NCI-H69 (cell line): ENCODE results near the gene RPS8.
"Not testable (repeated sequence)": the region's sequence is repeated elsewhere in the genome, so short reads cannot be mapped to it uniquely, and the experiment has no call there.

ENCODE experiments used
- DNase-seq: peaks from one replicate; lab custom pipeline; 2025; lab: John Stamatoyannopoulos, UW

RPS8 gene

DNA sequence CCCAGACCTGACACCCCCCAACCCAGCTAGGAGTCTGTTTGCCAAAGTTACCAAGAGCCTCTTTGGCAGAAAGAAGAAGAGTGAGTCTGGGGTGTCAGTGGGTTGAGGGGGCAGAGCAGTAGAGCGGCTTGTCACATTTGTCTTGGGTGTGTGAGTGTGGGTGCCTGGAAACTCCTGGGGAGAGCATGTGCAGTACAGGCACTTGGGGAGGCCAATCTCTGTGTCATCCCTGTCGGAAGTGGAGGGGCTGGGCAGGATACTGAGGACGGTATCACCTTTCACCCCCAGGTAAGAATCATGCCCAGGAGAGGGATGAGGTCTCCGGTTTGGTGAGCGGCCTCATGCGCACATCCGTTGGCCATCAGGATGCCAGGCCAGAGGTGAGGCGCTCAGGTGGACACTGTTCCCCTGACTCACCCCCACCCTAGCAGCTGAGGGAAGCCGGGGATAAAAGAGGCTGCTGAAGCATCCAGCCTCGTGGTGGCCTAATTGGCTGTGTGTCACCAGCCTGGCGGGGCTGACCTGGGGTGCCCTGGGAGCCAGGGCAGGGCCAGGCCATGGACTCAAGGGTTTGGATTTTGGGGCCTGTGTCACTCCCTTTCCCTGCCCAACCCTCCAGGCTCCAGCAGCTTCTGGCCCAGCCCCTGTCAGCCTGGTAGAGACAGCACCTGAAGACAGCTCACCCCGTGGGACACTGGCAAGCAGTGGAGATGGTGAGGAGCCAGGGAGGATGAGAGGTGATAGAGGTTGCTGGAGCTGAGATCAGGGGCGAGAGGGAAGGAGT lies 28.2 kb downstream of the RPS8 start:
- DNase-seq = no peak

GRCh38 chr1:44805311-44806024 lies 30.1 kb downstream of the RPS8 start:
- no peak for DNase-seq

DNA sequence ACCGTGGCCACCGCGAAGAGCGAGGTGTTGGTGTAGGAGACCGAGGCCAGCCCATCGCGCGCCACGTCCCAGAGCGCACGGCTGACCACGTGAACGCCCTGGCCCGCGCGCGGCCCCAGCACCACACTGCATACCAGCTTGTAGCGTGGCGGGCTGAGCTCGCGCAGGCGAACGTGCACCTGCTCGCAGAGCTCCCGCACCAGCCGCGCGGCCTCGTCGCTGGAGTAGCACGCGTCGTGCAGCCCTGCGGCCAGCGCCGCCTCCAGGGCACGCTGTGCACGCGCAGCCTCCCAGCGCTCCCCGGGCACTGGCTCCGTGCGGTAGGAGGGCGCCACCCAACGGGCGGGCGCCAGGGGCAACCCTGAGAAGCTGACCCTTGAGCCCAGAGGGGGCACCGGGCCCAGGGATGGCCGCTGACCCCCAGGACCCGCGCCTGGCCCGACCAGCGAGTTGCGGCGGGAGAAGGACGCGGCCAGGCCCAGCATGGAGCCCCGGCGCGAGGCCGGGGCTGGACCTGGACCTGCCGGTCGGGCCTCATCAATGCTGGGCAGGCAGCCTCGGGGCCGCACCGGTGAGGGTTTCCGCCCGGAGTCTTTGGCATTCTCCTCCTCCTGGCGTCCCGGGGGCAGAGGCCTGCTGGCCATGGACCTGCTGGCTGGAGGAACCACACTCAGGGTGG lies 30.8 kb downstream of the RPS8 start:
- no peak for DNase-seq

GRCh38 chr1:44806704-44807363 lies 31.5 kb downstream of the RPS8 start, which contains the start of gene DYNLT4:
TSS of gene DYNLT4 (minus strand) at chr1:44807351. CDS start at chr1:44806668, 683 bp downstream.
- DNase-seq = no peak

DNA sequence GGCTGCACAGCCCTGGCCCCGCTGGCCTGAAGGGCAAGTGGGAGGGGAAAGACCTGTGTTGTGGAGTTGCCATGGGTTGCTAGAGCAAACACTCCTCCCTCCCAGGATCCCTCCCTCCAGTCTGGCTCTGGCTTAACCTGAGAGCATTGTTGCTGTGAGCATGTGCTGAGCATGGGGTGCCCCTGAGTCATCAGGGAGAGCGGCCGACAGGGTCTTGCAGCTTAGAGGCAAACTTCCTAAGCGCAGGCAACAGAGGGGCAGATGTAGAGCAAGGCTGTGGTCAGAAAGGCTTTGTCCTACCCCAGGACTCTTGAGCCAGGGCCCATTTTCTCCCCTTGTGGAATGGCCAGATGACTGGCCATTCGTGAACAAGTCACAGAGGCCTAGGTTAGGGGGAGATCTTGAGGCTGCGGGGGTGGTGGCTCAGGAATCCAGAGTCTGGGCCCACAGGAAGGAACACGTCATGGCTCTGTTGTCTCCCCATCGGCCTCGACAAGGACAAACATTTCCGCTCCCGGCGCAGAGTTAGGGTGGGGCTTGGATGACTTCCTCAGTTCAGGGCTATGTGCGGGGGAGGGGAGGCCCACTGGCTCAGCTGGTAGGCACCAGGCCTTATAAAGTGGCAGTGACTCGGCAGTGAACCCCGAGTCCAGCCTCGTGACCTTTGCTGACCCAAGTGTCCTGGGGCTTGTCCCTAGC lies 32.2 kb downstream of the RPS8 start:
- peak; percentile 73 for DNase-seq

DNA sequence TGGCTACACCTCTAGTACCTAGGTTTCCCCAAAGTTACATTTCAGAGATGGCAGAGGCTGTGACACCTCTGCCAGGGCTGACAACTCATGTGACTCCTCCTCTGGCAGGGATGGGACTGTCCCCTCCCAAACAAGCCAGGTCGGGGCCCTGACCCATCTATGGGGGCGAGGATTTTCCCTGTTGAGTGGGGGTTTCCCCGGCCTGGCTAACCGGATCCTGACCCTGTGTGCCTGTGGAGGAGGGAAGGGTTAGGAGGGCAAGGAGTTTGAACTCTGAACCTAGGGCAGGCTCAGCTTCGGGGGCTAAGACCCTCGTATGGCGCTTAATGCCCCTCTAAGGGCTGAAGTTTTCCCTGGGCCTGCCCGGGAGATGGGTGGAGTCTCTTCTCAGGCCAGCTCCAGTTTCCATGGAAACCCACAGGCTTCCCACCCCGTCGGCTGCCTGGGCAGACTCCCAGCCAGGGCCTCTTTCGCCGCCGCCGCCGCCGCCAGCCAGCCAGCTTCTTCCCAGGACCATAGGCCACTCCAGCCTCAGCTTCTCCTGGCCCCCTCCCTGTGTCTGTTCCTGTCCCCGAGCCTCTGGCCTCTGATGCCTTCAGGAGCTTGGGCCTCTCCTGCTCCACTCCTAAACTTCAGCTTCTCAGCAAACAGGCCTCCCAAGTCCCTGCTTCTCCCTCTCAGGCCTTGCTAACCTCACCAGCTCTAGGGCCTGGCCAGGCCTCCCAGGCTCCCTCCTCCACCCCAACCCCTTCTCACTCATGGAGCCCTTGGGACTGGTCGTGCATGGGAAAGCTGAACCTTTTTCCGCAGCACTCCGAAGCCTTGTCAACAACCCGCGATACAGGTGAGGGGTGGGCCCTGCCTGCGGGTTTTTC lies 33.0 kb downstream of the RPS8 start, which contains the start of gene BTBD19:
TSS of gene BTBD19 (plus strand) at position 461 of the 875 bp plus-strand sequence. CDS start at position 759, 298 bp downstream.
- no peak for DNase-seq

DNA sequence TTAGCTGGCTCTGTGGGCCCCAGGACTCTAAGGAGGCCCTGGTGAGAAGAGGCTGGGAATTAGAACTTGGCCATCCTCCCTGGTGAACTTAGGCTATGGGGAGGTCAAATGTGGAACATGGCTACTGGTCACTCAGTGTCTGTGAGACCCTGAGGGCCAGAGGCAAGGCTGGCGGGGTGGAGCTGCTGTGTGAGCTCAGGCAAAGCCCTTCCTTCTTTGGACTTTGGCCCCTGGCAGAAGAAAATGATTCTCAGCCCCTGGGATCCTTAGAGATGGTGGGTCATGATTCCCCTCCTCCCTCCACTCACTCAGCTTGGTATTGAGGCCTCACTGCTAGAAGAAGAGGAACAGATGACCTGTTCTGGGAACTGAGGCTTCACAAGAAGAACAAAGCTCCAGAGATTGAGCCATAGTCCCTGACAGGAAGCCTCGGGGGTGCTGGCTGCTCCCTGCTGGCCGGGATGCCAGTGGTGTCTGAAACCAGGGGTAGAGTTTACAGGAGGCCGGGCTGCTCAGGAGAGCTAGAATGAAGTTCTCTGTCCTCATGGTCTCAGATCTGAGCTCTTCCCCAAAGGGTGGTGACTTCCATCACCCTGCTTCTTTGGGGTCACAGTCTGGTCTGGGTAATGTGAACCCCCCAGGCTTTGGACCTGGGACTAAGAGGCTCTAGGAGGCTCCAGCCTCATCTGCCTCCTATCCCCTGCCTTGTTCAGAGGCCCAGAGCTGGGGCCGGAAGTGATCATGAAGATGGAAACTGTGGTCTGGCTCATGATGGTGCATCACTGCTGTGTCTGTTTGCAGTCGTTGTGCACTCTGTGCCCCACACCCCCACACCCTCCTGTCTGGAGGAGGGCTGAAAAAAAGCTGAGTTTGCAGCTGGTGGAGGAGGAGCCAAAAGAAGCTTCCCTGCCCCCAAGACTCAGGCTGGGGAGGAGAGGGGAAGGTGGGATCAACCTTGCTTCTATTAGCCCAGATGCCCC lies 33.9 kb downstream of the RPS8 start:
- DNase-seq = peak; percentile 28

DNA sequence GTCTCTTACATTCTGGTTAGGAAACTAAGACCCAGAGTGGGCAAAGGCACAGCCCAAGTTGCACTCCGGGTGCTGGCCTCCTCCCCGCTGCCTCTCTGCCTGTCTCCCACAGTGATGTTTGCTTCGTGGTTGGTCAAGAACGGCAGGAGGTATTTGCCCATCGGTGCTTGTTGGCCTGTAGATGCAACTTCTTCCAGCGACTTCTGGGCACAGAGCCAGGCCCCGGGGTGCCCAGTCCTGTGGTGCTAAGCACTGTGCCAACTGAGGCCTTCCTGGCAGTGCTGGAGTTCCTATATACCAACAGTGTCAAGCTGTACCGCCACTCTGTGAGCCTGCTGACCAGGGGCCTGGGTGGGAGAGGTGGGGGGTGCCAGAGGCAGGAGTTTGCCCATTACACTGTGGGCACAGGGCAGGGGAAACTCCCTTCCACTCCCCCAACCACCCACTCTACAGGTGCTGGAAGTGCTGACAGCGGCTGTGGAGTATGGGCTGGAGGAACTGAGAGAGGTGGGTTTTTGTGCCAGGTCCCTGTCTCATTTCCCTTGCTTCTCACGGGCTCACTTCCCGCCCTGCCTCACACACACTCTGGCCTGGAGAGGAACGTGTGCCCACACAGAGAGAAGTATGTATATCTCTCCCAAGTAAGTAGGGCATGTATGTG lies 34.9 kb downstream of the RPS8 start:
- peak; percentile 87 for DNase-seq

GRCh38 chr1:44810762-44811105 lies 35.4 kb downstream of the RPS8 start:
- DNase-seq = not testable (repeated sequence)

- DNase-seq = no peak
These were observed 35.9 kb downstream of the RPS8 start for GRCh38 chr1:44811234-44811633.

GRCh38 chr1:44812822-44813543 lies 37.6 kb downstream of the RPS8 start:
- no peak for DNase-seq

- DNase-seq = not testable (repeated sequence)
These were observed 40.6 kb downstream of the RPS8 start for GRCh38 chr1:44815926-44816325.

- DNase-seq = no peak
These were observed 42.0 kb downstream of the RPS8 start for GRCh38 chr1:44817307-44817706.

GRCh38 chr1:44817771-44818495 lies 42.6 kb downstream of the RPS8 start:
- DNase-seq = no peak

DNA sequence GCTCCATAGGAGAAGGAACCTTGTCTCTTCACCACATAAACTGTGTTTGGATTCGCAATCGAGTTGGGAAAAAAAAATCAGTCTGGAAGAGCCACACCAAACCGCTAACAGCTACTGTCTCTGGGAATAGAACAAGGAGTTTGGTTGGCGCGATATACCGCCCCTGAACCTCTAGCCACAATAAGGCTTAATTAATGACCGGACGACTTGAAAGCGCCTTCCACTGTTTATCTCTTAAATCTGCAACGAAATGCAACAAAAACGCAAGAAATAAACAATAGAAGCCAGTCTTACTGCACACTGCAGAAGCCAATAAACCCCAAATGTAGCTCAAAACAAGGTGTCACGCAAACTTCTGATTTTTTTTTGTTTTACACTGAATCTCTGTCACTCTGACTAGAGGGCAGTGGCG lies 43.9 kb downstream of the RPS8 start:
- no peak for DNase-seq

DNA sequence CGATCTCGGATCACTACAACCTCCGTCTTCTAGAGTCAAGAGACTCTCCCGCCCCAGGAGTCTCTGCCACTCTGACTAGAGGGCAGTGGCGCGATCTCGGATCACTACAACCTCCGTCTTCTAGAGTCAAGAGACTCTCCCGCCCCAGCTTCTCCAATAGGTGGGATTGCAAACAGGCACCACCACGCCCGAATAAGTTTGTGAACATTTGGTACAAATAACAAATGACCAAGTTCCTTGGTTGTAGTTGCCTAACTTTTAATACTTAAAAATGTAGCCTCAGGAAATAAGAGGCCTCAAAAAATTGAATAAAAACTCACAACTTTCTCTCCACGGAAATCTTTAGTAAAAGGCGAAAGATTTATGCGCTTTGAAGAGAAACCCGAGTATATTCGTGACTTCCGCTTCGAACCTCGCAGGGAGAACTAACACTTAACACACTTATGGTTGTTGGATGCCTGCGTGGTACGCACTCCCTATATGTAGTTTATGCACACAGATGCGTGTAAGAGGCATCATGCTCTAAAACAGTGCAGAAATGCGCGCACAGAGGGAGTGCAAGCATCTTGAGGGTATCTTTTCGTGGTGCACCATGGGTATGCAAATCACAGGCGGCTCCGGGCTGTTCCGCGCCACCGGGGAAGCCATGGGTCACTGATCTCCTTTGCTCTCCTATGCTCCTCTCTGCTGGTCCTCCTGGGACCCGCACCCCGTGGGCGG lies 44.4 kb downstream of the RPS8 start:
- no peak for DNase-seq
